Esophagus squamous epithelium (tissue), 5 donors: ENCODE results near the gene RCOR1. TPM values are rescaled to one million over a fixed set of nuclear protein-coding genes. Genes with fewer than 3 reads are reported as not detected.

ENCODE experiments used
- DNase-seq: peaks from one replicate; lab custom pipeline; 2025; lab: John Stamatoyannopoulos, UW
- H3K27ac ChIP-seq, 4 donors: fragments of 200-600 bp; sonication (generic); one replicate each; pipeline ENCODE4 v1.5.1; 2016 to 2019; ENCODE audit warnings: mild to moderate bottlenecking in 1 of 4
- H3K27me3 ChIP-seq, 4 donors: fragments of 200-600 bp; sonication (generic); 1 replicate in 3 of 4; 2 replicates in 1 of 4; pipeline versions ENCODE4 v1.5.1 to v1.6.0; 2017 to 2021; ENCODE audit warnings: antibody characterized with exemption in 1 of 4
- H3K36me3 ChIP-seq, 3 donors: fragments of 200-600 bp; sonication (generic); one replicate each; pipeline ENCODE4 v1.5.1; 2016 to 2019
- H3K4me1 ChIP-seq, 3 donors: fragments of 200-600 bp; sonication (generic); one replicate each; pipeline ENCODE4 v1.5.1; 2017 to 2019
- H3K4me3 ChIP-seq, 4 donors: fragments of 200-600 bp; sonication (generic); 1 replicate in 3 of 4; 2 replicates in 1 of 4; pipeline ENCODE4 v1.5.1; 2016 to 2019; ENCODE audit warnings: mild to moderate bottlenecking in 2 of 4, moderate library complexity in 1 of 4
- H3K9me3 ChIP-seq, 3 donors: fragments of 200-600 bp; sonication (generic); one replicate each; pipeline ENCODE4 v1.5.1; 2016 to 2019
- POLR2A ChIP-seq, 4 donors: fragments of 450-650 bp; IDR thresholded peaks; one replicate each; pipeline ENCODE4 v1.6.1; 2017; ENCODE audit warnings: antibody characterized with exemption in 4 of 4, mild to moderate bottlenecking in 4 of 4, moderate library complexity in 3 of 4
- WGBS, 2 donors: methylation state at CpG; one replicate each; pipeline ENCODE4 v1.1.5; 2018; 5-methylcytosine and 5-hydroxymethylcytosine counted together
- intact Hi-C: fragments of 100-400 bp; cut with DNase I; formaldehyde crosslinking; loops from one replicate; pipeline ENCODE4 v1.15.0; 2022
- total RNA-seq, 4 donors: library from RNA; depleted of rRNA; stranded (reverse); fragments of >200 nt; gene quantifications; one replicate each; pipeline ENCODE4 v1.1.0, GENCODE V29; 2016
- TF ChIP-seq, protein P1 (sequence below), 6 experiments: fragments of 450-650 bp in 4 of 6; fragments of 200-600 bp in 2 of 6; sonication (generic) in 2 of 6; IDR thresholded peaks; one replicate each; pipeline ENCODE4 v1.5.1; 2016 to 2019; ENCODE audit warnings: antibody characterized with exemption in 6 of 6, mild to moderate bottlenecking in 4 of 6, moderate library complexity in 4 of 6
- donor health status: DM: yes; HTN: yes; CAD: no.

Gene RCOR1
- total RNA-seq, 4 donors from 2014 or later = 25.6 to 56.9 (median 35.2) TPM

DNA sequence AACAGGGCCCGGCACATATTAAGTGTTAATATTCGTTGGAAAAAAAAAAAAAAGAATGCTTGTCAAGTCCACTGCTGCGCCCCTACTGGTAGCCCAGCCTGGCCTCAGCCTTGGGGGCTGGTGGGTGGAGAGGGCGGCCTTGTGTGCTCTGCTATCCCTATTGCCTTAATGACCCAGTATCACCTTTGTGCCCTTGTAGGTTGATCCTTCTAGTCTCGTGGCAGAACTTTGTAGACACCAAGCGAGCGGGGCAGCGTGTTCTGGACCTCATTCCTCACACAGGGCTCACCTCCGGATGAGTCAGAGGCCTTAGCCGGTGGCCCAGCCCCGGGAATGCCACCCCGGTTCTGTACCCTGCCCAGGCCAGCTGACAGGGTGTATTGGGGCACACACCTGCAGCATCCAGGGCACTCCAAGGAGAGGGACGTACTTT is 1.8 kb upstream of the RCOR1 start:
- DNase-seq = no peak
- Histone ChIP-seq H3K4me3 (peak overlapping the region in 3 of 4 donors; percentile 72 to 94 (median 94)), H3K36me3 (peaks cover 0 to 8% (median 0%) of the 10 kb centered on the region in 3 donors), H3K4me1 (peaks cover 4 to 45% (median 14%) of the 10 kb centered on the region in 3 donors), H3K27me3 (no peaks in the 10 kb centered on the region), H3K27ac (peak overlapping the region; percentile 96 to 100 (median 100)), H3K9me3 (no peaks in the 10 kb centered on the region)
- TF ChIP-seq POLR2A (IDR thresholded peaks at IDR 0.05) = no peak
- TF ChIP-seq, protein P1, sequence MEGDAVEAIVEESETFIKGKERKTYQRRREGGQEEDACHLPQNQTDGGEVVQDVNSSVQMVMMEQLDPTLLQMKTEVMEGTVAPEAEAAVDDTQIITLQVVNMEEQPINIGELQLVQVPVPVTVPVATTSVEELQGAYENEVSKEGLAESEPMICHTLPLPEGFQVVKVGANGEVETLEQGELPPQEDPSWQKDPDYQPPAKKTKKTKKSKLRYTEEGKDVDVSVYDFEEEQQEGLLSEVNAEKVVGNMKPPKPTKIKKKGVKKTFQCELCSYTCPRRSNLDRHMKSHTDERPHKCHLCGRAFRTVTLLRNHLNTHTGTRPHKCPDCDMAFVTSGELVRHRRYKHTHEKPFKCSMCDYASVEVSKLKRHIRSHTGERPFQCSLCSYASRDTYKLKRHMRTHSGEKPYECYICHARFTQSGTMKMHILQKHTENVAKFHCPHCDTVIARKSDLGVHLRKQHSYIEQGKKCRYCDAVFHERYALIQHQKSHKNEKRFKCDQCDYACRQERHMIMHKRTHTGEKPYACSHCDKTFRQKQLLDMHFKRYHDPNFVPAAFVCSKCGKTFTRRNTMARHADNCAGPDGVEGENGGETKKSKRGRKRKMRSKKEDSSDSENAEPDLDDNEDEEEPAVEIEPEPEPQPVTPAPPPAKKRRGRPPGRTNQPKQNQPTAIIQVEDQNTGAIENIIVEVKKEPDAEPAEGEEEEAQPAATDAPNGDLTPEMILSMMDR (IDR thresholded peaks at IDR 0.05) = peak in 3 of 6 experiments; percentile 11 to 22 (median 17)
- WGBS, 2 donors = 61 to 64% methylated on average over 4 to 5 of the region's 13 CpGs
- intact Hi-C loops = loop anchor here (5.0 kb wide), 1 partner anchor 68 kb away; no protein-coding TSS in a partner anchor

DNA sequence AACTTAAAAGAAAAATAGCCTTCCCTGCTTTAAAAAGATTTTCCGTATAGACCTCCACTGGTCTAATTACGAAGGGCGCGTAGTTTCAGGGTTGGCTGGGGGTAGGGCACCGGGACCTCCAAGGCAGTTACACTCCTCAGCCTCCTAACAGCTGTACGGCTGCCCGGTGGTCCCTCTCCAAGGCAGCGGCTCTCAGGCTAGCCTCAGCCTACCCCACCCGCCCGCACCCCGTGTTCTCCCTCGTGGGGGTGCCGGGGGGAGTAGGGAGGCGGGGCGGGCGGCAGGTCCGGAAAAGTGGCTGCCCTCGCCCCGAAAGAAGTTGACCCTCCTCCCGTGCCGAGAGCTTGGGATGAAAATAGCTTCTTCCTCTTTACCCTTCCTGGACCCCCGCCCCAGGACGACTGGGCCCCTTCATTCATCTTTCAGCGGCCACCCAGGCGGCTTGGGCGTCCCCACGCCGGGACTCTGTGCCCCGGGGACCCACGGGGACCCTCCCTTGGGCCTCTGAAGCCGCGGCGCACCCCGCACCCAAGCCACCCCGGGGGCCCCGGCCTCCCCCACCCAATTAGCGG is 991 bp upstream of the RCOR1 start:
- Histone ChIP-seq H3K4me1 (peaks cover 4 to 52% (median 14%) of the 10 kb centered on the region in 3 donors), H3K27ac (peak overlapping the region; percentile 96 to 100 (median 100)), H3K4me3 (peak overlapping the region; percentile 72 to 94 (median 88)), H3K36me3 (peaks cover 0 to 13% (median 0%) of the 10 kb centered on the region in 3 donors), H3K9me3 (no peaks in the 10 kb centered on the region), H3K27me3 (no peaks in the 10 kb centered on the region)
- DNase-seq = no peak
- whole genome bisulfite sequencing, 2 donors = 1 to 2% methylated on average over 6 to 8 of the region's 37 CpGs
- TF ChIP-seq, protein P1 (IDR thresholded peaks at IDR 0.05) = no peak
- no peak for TF ChIP-seq POLR2A (IDR thresholded peaks at IDR 0.05)
- intact Hi-C loops = loop anchor here (5.0 kb wide), 1 partner anchor 69 kb away; no protein-coding TSS in a partner anchor

DNA sequence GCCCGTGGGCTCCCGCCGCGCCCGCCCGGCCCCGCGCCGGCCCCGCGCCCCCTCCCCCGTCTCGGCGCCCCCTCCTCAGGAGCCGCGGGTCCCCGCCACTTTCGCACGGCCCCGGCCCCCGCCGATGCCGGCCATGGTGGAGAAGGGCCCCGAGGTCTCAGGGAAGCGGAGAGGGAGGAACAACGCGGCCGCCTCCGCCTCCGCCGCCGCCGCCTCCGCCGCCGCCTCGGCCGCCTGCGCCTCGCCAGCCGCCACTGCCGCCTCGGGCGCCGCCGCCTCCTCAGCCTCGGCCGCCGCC is 263 bp downstream of the RCOR1 start:
- Histone ChIP-seq H3K4me1 (peaks cover 4 to 55% (median 14%) of the 10 kb centered on the region in 3 donors), H3K27me3 (no peaks in the 10 kb centered on the region), H3K4me3 (peak overlapping the region; percentile 72 to 94 (median 88)), H3K27ac (peak overlapping the region; percentile 96 to 100 (median 100)), H3K36me3 (peaks cover 0 to 23% (median 0%) of the 10 kb centered on the region in 3 donors), H3K9me3 (no peaks in the 10 kb centered on the region)
- WGBS, 2 donors = no CpG with 5 or more reads among the region's 49 CpGs
- no peak for DNase-seq
- intact Hi-C loops = loop anchor here (5.0 kb wide), 1 partner anchor 70 kb away; no protein-coding TSS in a partner anchor
- TF ChIP-seq, protein P1 (IDR thresholded peaks at IDR 0.05) = no peak
- TF ChIP-seq POLR2A (IDR thresholded peaks at IDR 0.05) = no peak

DNA sequence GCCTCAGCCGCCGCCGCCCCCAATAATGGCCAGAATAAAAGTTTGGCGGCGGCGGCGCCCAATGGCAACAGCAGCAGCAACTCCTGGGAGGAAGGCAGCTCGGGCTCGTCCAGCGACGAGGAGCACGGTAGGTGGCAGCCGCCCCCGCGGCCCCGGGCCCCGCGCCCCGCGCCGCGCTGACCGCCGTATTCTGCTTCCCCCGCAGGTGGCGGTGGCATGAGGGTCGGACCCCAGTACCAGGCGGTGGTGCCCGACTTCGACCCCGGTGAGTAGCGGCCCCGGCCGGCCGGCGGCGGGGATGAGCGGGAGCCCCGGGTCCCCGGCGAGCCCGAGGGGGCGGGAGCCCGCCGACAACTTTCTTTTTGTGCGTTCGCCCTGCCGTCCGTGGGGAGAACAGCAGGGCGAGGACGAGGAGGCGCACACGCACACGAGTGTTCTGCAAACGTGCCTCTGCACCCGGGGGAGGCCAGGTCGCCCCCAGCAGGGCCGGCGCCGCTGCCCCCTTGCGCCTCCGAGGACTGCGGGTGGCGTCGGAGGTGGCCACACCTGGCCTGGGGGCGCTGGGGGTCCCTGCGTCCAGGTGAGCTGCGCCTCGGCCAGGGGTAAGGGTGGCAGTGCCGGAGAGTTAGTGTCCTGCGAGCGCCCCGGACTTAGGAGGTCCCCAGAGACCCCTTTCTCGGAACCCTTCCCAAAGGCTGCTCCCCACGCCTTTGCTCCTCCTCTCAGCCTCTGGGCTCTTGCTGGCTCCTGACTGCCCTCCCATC is 794 bp downstream of the RCOR1 start:
- WGBS, 2 donors = 0% methylated on average over 1 to 5 of the region's 75 CpGs
- intact Hi-C loops = loop anchor here (5.0 kb wide), 1 partner anchor 71 kb away; no protein-coding TSS in a partner anchor
- DNase-seq = no peak
- H3K4me3 ChIP-seq = peak overlapping the region; percentile 72 to 94 (median 88)
- no peaks in the 10 kb centered on the region for H3K9me3 ChIP-seq
- peak overlapping the region; percentile 96 to 100 (median 100) for H3K27ac ChIP-seq
- H3K27me3 ChIP-seq = no peaks in the 10 kb centered on the region
- TF ChIP-seq, protein P1 (IDR thresholded peaks at IDR 0.05) = peak in 5 of 6 experiments; percentile 17 to 64 (median 46)
- TF ChIP-seq POLR2A (IDR thresholded peaks at IDR 0.05) = no peak
- H3K4me1 ChIP-seq = peaks cover 4 to 55% (median 14%) of the 10 kb centered on the region in 3 donors
- H3K36me3 ChIP-seq = peaks cover 0 to 27% (median 0%) of the 10 kb centered on the region in 3 donors

DNA sequence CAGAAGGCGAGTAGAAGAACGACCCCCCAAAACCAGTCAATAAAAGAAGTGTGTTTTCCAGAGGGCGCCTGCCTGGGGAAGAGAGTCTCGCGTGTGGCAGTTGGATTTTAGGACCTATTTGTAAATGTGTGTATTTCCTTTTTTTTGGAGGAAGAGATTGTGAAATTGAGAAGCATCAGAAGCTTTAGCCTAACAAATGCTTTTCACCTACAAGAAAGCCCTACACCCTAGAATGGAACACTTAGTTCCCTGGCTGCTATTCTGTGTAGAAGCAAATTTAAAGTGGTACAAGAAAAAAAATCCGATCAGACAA is 1.3 kb downstream of the RCOR1 start:
- 0 to 5% methylated on average over 6 of the region's 6 CpGs for WGBS, 2 donors
- H3K9me3 ChIP-seq = no peaks in the 10 kb centered on the region
- H3K27ac ChIP-seq = peak overlapping the region; percentile 96 to 100 (median 100)
- H3K4me1 ChIP-seq = peaks cover 4 to 55% (median 14%) of the 10 kb centered on the region in 3 donors
- intact Hi-C loops = loop anchor here (5.0 kb wide), 1 partner anchor 71 kb away; no protein-coding TSS in a partner anchor
- DNase-seq = no peak
- peak in 1 of 4 donors; percentile 16 for TF ChIP-seq POLR2A (IDR thresholded peaks at IDR 0.05)
- TF ChIP-seq, protein P1 (IDR thresholded peaks at IDR 0.05) = no peak
- peak overlapping the region; percentile 72 to 94 (median 88) for H3K4me3 ChIP-seq
- H3K27me3 ChIP-seq = no peaks in the 10 kb centered on the region
- H3K36me3 ChIP-seq = peaks cover 0 to 27% (median 0%) of the 10 kb centered on the region in 3 donors
